Cardiac fibroblast (primary cell): Measurements from ENCODE around the gene RASGRP1.

ENCODE experiments used
- DNase-seq, 2 donors: peaks; one replicate each; pipeline versions ENCODE4 v3.0.0 to v3.0.0-alpha.2; 2010; ENCODE audit warnings: low read depth in 2 of 2
- H3K4me3 ChIP-seq, 2 donors: replicated peaks in 1 of 2; 1 replicate in 1 of 2; 2 replicates in 1 of 2; pipeline ENCODE4 v1.5.1; 2011; ENCODE audit warnings: low read depth in 2 of 2, low read length in 2 of 2, mild to moderate bottlenecking in 2 of 2, moderate library complexity in 1 of 2
- TF ChIP-seq, protein P1 (sequence below): IDR thresholded peaks from one replicate; pipeline ENCODE4 v1.5.1; 2011; ENCODE audit warnings: low read depth, mild to moderate bottlenecking, low read length, inconsistent platforms

The RASGRP1 gene

DNA sequence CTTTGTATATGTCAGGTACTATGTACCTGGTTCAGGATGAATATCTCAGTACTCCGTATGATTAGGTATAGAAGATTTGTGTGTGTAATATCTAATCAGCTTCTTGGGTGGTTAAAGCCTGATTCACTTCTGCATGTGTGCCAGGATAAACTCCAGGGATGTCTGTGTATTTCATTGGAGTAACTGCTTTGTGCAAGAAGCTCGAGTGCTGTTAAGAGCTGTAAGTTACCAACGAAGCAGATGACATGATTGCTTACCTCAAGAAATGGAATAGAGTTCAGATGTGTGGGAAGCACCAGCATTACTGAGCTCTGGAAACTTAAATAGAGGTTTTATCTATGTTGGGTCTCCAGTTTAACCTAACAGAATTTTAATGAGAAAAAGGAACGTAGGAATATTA, 87.0 kb downstream of the RASGRP1 start:
- no peak for DNase-seq
- TF ChIP-seq, protein P1, sequence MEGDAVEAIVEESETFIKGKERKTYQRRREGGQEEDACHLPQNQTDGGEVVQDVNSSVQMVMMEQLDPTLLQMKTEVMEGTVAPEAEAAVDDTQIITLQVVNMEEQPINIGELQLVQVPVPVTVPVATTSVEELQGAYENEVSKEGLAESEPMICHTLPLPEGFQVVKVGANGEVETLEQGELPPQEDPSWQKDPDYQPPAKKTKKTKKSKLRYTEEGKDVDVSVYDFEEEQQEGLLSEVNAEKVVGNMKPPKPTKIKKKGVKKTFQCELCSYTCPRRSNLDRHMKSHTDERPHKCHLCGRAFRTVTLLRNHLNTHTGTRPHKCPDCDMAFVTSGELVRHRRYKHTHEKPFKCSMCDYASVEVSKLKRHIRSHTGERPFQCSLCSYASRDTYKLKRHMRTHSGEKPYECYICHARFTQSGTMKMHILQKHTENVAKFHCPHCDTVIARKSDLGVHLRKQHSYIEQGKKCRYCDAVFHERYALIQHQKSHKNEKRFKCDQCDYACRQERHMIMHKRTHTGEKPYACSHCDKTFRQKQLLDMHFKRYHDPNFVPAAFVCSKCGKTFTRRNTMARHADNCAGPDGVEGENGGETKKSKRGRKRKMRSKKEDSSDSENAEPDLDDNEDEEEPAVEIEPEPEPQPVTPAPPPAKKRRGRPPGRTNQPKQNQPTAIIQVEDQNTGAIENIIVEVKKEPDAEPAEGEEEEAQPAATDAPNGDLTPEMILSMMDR, result no peak
- H3K4me3 ChIP-seq, result no peak overlapping the region

DNA sequence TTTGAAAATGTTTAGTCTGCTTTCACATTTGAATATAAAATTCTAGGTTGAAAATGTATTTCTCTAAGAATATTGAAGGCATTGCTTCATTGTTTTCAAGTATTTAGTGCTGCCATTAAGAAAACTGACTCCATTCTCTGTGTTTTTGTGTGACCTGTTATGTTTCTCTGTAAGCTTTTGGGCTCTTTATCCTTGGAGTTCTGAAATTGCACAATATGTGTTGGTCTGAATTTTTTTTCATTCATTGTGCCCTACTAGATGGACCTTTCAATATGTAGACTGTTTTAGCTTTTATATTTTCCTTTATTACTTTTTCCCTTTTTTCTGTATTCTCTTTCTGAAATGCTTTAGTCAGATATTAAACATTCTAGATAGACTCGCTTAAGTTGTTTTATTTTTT, 88.5 kb downstream of the RASGRP1 start:
- DNase-seq, result no peak
- no peak overlapping the region for H3K4me3 ChIP-seq
- TF ChIP-seq, protein P1, result no peak

- DNase-seq, result no peak
- H3K4me3 ChIP-seq, result no peak overlapping the region
- TF ChIP-seq, protein P1, result no peak
These were observed 89.3 kb downstream of the RASGRP1 start for GRCh38 chr15:38475361-38475760.

GRCh38 chr15:38474155-38474757, 90.4 kb downstream of the RASGRP1 start:
- TF ChIP-seq, protein P1, result peak; percentile 75
- DNase-seq, result peak; percentile 79 to 81
- H3K4me3 ChIP-seq, result no peak overlapping the region

- no peak overlapping the region for H3K4me3 ChIP-seq
- DNase-seq, result no peak
- TF ChIP-seq, protein P1, result no peak
These were observed 92.6 kb downstream of the RASGRP1 start for GRCh38 chr15:38471974-38472373.

DNA sequence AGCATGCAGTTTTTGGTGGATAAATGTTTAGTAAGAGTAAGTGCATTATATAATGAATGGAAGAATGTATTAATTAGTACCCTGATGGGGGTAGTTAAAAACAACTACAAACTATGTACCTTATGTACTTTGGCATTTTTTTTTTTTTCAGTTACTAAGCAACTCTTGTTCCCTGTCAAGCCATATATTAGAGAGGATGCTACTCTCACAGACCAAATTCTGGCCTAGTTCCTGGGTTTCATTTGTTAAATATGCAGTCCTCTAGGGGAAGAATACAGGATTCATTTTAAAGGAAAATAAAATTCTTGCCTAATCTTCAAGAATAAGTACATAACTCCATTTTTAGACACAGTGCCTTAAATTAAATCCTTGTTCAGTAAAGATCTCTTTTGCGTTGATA, 93.8 kb downstream of the RASGRP1 start:
- no peak overlapping the region for H3K4me3 ChIP-seq
- TF ChIP-seq, protein P1, result no peak
- no peak for DNase-seq

DNA sequence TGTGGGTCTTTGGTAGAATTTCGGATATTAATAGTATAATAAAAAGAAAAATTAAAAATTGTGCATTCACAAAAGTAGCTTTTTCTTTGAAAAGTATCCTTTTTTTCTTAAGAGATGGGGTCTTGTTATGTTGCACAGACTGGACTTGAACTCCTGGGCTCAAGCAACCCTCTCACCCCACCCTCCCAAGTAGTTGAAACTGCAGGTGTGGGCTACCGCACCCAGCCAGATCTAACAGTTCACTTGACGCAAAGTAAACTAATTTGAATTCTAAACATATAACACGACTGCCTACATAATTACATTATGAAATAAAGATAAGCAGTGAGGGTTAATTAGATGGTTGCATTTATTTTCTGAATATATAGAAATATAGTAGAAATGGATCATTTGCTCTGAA, 99.9 kb downstream of the RASGRP1 start:
- TF ChIP-seq, protein P1, result no peak
- DNase-seq, result no peak
- no peak overlapping the region for H3K4me3 ChIP-seq
